GM23338 (cell line): ENCODE measurements around the gene CCDC187.

Experiments
- TF ChIP-seq, protein P1 (sequence below): IDR thresholded peaks from one replicate; pipeline ENCODE4 v1.6.1; 2018; ENCODE audit warnings: antibody characterized with exemption; ENCODE audit not compliant: unreplicated experiment
- TF ChIP-seq, protein P2 (sequence below), 2 experiments: fragments of 200-600 bp in 1 of 2; sonication (generic) in 1 of 2; conservative IDR thresholded peaks; 2 replicates each; pipeline versions ENCODE4 v1.5.1 to v1.6.1; 2016 to 2017; ENCODE audit warnings: antibody characterized with exemption in 2 of 2, low read depth in 2 of 2, mild to moderate bottlenecking in 2 of 2, moderate library complexity in 1 of 2

DNA sequence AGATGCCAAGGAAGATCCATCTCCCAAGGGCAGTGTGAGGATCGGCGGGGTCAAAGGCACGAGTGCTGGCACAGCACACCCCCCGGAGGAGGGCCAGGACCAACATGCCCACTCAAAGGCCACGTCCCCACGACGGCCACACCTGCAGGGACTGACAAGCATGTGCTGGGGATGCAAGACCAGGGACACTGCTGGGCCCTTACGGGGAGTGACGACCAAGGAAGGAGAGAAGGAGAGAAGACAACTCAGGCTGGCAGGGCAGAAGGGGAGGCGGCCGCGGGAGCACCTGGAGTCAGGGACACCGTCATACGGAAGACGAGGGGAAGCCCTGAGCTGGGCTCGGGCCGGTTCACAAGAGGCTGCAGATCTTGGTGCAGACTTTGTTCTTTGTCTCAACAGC is 68.7 kb downstream of the CCDC187 start:
- TF ChIP-seq, protein P1, sequence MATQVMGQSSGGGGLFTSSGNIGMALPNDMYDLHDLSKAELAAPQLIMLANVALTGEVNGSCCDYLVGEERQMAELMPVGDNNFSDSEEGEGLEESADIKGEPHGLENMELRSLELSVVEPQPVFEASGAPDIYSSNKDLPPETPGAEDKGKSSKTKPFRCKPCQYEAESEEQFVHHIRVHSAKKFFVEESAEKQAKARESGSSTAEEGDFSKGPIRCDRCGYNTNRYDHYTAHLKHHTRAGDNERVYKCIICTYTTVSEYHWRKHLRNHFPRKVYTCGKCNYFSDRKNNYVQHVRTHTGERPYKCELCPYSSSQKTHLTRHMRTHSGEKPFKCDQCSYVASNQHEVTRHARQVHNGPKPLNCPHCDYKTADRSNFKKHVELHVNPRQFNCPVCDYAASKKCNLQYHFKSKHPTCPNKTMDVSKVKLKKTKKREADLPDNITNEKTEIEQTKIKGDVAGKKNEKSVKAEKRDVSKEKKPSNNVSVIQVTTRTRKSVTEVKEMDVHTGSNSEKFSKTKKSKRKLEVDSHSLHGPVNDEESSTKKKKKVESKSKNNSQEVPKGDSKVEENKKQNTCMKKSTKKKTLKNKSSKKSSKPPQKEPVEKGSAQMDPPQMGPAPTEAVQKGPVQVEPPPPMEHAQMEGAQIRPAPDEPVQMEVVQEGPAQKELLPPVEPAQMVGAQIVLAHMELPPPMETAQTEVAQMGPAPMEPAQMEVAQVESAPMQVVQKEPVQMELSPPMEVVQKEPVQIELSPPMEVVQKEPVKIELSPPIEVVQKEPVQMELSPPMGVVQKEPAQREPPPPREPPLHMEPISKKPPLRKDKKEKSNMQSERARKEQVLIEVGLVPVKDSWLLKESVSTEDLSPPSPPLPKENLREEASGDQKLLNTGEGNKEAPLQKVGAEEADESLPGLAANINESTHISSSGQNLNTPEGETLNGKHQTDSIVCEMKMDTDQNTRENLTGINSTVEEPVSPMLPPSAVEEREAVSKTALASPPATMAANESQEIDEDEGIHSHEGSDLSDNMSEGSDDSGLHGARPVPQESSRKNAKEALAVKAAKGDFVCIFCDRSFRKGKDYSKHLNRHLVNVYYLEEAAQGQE = no peak
- TF ChIP-seq, protein P2, sequence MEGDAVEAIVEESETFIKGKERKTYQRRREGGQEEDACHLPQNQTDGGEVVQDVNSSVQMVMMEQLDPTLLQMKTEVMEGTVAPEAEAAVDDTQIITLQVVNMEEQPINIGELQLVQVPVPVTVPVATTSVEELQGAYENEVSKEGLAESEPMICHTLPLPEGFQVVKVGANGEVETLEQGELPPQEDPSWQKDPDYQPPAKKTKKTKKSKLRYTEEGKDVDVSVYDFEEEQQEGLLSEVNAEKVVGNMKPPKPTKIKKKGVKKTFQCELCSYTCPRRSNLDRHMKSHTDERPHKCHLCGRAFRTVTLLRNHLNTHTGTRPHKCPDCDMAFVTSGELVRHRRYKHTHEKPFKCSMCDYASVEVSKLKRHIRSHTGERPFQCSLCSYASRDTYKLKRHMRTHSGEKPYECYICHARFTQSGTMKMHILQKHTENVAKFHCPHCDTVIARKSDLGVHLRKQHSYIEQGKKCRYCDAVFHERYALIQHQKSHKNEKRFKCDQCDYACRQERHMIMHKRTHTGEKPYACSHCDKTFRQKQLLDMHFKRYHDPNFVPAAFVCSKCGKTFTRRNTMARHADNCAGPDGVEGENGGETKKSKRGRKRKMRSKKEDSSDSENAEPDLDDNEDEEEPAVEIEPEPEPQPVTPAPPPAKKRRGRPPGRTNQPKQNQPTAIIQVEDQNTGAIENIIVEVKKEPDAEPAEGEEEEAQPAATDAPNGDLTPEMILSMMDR (conservative IDR thresholded peaks at IDR 0.05; ENCODE audit: low read depth in 2 of 2) = no peak
